Measurements from ENCODE around the gene CDH10. TPM values are rescaled to one million over a fixed set of nuclear protein-coding genes. Genes with fewer than 3 reads are reported as not detected.

CDH10 gene
- total RNA-seq, 4 donors from 2014 or later: not detected

DNA sequence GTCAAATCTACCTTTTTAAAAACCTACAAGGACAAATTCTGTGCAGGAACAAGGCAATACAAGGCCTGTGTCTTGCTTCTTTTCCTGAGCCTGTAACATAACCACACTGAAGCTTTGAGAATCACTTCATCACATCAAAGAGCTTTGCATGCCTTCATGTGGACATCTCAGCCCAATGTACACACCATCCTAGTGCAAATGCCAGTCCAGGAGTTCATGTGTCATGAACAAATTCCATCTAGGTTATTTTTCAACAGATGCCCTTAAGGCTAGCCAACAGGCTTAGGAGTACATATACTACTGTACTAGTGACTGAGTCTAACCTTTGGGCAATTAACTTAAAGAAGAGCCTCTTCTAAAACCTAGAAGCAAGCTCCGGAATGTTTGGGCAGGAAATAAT lies 106.4 kb downstream of the CDH10 start:
- DNase-seq: no peak
- no peak for ATAC-seq
- intact Hi-C loops (cut with DNase I; ENCODE audit: low total_unique reads) (no loop called here), in situ Hi-C loops (cut with MboI; ENCODE audit: low sequenced_read_pairs in 4 of 4) (no loop called here)
- no peaks in the 10 kb centered on the region for H3K4me1 ChIP-seq
- no peaks in the 10 kb centered on the region for H3K9me3 ChIP-seq
- no peaks in the 10 kb centered on the region for H3K36me3 ChIP-seq
- no peak overlapping the region for H3K27ac ChIP-seq
- TF ChIP-seq, protein P1, sequence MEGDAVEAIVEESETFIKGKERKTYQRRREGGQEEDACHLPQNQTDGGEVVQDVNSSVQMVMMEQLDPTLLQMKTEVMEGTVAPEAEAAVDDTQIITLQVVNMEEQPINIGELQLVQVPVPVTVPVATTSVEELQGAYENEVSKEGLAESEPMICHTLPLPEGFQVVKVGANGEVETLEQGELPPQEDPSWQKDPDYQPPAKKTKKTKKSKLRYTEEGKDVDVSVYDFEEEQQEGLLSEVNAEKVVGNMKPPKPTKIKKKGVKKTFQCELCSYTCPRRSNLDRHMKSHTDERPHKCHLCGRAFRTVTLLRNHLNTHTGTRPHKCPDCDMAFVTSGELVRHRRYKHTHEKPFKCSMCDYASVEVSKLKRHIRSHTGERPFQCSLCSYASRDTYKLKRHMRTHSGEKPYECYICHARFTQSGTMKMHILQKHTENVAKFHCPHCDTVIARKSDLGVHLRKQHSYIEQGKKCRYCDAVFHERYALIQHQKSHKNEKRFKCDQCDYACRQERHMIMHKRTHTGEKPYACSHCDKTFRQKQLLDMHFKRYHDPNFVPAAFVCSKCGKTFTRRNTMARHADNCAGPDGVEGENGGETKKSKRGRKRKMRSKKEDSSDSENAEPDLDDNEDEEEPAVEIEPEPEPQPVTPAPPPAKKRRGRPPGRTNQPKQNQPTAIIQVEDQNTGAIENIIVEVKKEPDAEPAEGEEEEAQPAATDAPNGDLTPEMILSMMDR (IDR thresholded peaks at IDR 0.05 in 4 of 5, conservative IDR thresholded peaks at IDR 0.05 in 1 of 5): no peak
- no peak for TF ChIP-seq POLR2A (IDR thresholded peaks at IDR 0.05)
- H3K27me3 ChIP-seq: no peaks in the 10 kb centered on the region
- H3K4me3 ChIP-seq: no peak overlapping the region

DNA sequence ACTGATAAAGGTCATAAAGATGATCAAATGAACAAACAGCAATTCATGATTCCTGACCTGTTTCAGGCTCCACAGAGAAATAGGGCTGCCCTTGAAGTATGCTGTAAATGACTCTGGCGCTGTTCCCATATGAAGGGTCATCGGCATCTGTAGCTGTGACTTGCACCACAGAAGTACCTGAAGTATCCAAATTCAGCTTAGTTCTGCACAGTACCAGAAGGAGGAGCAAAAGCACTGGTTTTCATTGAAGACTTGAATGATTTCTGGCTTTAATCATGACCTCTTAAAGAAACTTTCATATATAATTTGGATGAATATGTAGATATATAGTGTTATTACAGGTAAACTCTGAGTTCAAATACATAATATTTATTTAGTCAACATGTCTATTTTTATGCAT lies 109.1 kb downstream of the CDH10 start:
- DNase-seq (no peak), ATAC-seq (no peak)
- no peaks in the 10 kb centered on the region for H3K4me1 ChIP-seq
- H3K27me3 ChIP-seq: no peaks in the 10 kb centered on the region
- no peak overlapping the region for H3K27ac ChIP-seq
- H3K9me3 ChIP-seq: no peaks in the 10 kb centered on the region
- intact Hi-C loops (cut with DNase I; ENCODE audit: low total_unique reads) (no loop called here), in situ Hi-C loops (cut with MboI; ENCODE audit: low sequenced_read_pairs in 4 of 4) (no loop called here)
- H3K4me3 ChIP-seq: no peak overlapping the region
- no peak for TF ChIP-seq POLR2A (IDR thresholded peaks at IDR 0.05)
- TF ChIP-seq, protein P1 (IDR thresholded peaks at IDR 0.05 in 4 of 5, conservative IDR thresholded peaks at IDR 0.05 in 1 of 5): no peak
- no peaks in the 10 kb centered on the region for H3K36me3 ChIP-seq

DNA sequence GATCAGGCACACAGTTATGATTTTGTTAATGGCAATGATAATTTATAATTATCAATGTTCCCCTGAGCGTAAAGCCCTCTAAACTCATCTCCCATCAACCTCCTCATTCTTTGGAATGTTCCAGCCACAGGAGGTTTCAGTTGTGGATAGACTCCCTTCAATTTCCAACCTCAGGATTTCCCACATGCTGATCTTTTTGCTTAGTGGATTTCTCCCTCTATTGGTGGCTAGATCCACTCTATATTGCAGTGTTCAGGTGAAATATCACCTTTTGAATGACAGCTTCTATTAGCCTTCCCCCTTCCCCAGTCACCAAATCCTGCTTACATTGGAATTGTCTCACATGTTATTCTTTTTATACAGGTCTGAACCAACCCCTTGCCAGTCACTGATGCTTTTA lies 113.9 kb downstream of the CDH10 start:
- DNase-seq: no peak
- no peak for ATAC-seq
- intact Hi-C loops (cut with DNase I; ENCODE audit: low total_unique reads): no loop called here
- H3K27me3 ChIP-seq: no peaks in the 10 kb centered on the region
- in situ Hi-C loops (cut with MboI; ENCODE audit: low sequenced_read_pairs in 4 of 4): no loop called here
- no peaks in the 10 kb centered on the region for H3K4me1 ChIP-seq
- TF ChIP-seq, protein P1 (IDR thresholded peaks at IDR 0.05 in 4 of 5, conservative IDR thresholded peaks at IDR 0.05 in 1 of 5): no peak
- TF ChIP-seq POLR2A (IDR thresholded peaks at IDR 0.05): no peak
- H3K4me3 ChIP-seq: no peak overlapping the region
- H3K36me3 ChIP-seq: no peaks in the 10 kb centered on the region
- no peak overlapping the region for H3K27ac ChIP-seq
- H3K9me3 ChIP-seq: no peaks in the 10 kb centered on the region

DNA sequence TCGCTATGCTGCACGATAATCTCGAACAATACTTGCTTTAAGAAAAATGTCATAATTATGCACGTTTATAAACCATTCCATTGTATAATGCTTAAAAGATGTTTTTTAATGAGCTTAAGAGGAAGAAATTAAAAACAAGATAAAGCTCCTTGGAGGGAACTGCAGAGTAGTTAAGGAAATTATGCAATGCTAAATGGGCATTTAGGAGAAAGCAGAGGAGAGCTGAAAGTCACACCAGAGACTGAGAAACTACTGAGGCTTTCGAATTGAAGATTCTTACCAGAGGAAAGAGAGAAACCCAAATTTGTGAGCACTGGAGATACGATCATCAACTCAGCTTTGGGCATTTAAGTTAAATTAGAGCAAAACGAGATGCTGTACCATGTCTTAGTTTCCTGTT lies 119.4 kb downstream of the CDH10 start:
- H3K27me3 ChIP-seq: no peaks in the 10 kb centered on the region
- no peaks in the 10 kb centered on the region for H3K9me3 ChIP-seq
- intact Hi-C loops (cut with DNase I; ENCODE audit: low total_unique reads): no loop called here
- H3K4me1 ChIP-seq: no peaks in the 10 kb centered on the region
- H3K27ac ChIP-seq: no peak overlapping the region
- H3K4me3 ChIP-seq: no peak overlapping the region
- DNase-seq (no peak), ATAC-seq (no peak)
- H3K36me3 ChIP-seq: no peaks in the 10 kb centered on the region
- TF ChIP-seq, protein P1 (IDR thresholded peaks at IDR 0.05 in 4 of 5, conservative IDR thresholded peaks at IDR 0.05 in 1 of 5): no peak
- no peak for TF ChIP-seq POLR2A (IDR thresholded peaks at IDR 0.05)
- in situ Hi-C loops (cut with MboI; ENCODE audit: low sequenced_read_pairs in 4 of 4): no loop called here

DNA sequence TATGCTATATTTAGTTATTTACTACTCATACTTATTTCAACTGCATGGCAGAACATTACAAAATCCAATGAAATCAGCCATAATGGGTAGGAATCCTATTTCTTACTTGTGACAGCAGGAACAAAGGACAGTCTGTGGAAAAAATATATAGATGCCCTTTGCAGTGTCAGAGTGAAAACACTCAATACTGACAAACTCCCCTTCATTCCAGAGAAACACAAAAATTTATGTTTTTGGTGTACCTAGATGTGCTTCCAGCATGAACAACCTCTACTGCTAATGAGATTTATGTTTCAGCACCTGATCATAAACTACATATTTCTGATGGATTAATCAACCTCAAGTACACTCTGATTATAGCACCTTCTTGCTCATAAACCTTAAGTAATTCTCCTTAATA lies 132.4 kb downstream of the CDH10 start:
- DNase-seq (no peak), ATAC-seq (no peak)
- in situ Hi-C loops (cut with MboI; ENCODE audit: low sequenced_read_pairs in 4 of 4): no loop called here
- Histone ChIP-seq H3K4me3 (no peak overlapping the region), H3K36me3 (no peaks in the 10 kb centered on the region), H3K27me3 (no peaks in the 10 kb centered on the region), H3K4me1 (no peaks in the 10 kb centered on the region), H3K27ac (no peak overlapping the region), H3K9me3 (no peaks in the 10 kb centered on the region)
- TF ChIP-seq, protein P1 (IDR thresholded peaks at IDR 0.05 in 4 of 5, conservative IDR thresholded peaks at IDR 0.05 in 1 of 5): no peak
- no peak for TF ChIP-seq POLR2A (IDR thresholded peaks at IDR 0.05)
- intact Hi-C loops (cut with DNase I; ENCODE audit: low total_unique reads): no loop called here
